Body of pancreas (tissue), 4 donors: ENCODE results near the gene SEMA4D. TPM values are rescaled to one million over a fixed set of nuclear protein-coding genes. Genes with fewer than 3 reads are reported as not detected.

ENCODE experiments used
- ATAC-seq: fragments of 150-250 bp; one replicate; pipeline ENCODE4 v1.9.1; 2016
- DNase-seq, 4 donors: peaks; one replicate each; pipeline ENCODE4 v3.0.0-alpha.2; 2019
- H3K27ac ChIP-seq, 4 donors: fragments of 200-600 bp; sonication (generic); 1 replicate in 3 of 4; 2 replicates in 1 of 4; pipeline versions ENCODE4 v1.5.1 to v1.6.1; 2016 to 2019; ENCODE audit warnings: mild to moderate bottlenecking in 1 of 4, mixed read lengths in 1 of 4, moderate library complexity in 1 of 4
- H3K27me3 ChIP-seq, 2 donors: fragments of 200-600 bp; sonication (generic); one replicate each; pipeline ENCODE4 v1.6.0; 2016; ENCODE audit warnings: mild to moderate bottlenecking in 1 of 2
- H3K36me3 ChIP-seq, 2 donors: fragments of 200-600 bp; sonication (generic); replicated peaks in 1 of 2; 2 replicates each; pipeline ENCODE4 v1.5.1; 2016; ENCODE audit warnings: low read depth in 2 of 2; ENCODE audit not compliant: insufficient read depth in 1 of 2
- H3K4me1 ChIP-seq: fragments of 200-600 bp; sonication (generic); one replicate; pipeline ENCODE4 v1.6.0; 2016
- H3K4me3 ChIP-seq, 2 donors: fragments of 200-600 bp; sonication (generic); 1 replicate in 1 of 2; 2 replicates in 1 of 2; pipeline ENCODE4 v1.5.1; 2016 to 2019
- H3K9me3 ChIP-seq, 3 donors: fragments of 200-600 bp; sonication (generic); 1 replicate in 2 of 3; 2 replicates in 1 of 3; pipeline ENCODE4 v1.5.1; 2016
- POLR2A ChIP-seq, 3 donors: fragments of 450-650 bp; IDR thresholded peaks; one replicate each; pipeline ENCODE4 v1.6.1; 2016; ENCODE audit warnings: antibody characterized with exemption in 3 of 3, mild to moderate bottlenecking in 2 of 3
- WGBS, 2 donors: methylation state at CpG; one replicate each; pipeline ENCODE4 v1.1.5; 2017; 5-methylcytosine and 5-hydroxymethylcytosine counted together
- intact Hi-C: fragments of 100-400 bp; cut with DNase I; formaldehyde crosslinking; loops from one replicate; pipeline ENCODE4 v1.15.1; 2023
- total RNA-seq, 2 donors: library from RNA; depleted of rRNA; stranded (reverse); fragments of >200 nt; gene quantifications; one replicate each; pipeline ENCODE4 v1.1.0, GENCODE V29; 2016
- TF ChIP-seq, protein P1 (sequence below), 7 experiments: fragments of 450-650 bp in 4 of 7; fragments of 200-600 bp in 3 of 7; sonication (generic) in 3 of 7; IDR thresholded peaks; one replicate each; pipeline ENCODE4 v1.5.1; 2016 to 2019; ENCODE audit warnings: antibody characterized with exemption in 7 of 7

The SEMA4D gene
- total RNA-seq, 2 donors from 2014 or later = 15.6 to 18.1 TPM

DNA sequence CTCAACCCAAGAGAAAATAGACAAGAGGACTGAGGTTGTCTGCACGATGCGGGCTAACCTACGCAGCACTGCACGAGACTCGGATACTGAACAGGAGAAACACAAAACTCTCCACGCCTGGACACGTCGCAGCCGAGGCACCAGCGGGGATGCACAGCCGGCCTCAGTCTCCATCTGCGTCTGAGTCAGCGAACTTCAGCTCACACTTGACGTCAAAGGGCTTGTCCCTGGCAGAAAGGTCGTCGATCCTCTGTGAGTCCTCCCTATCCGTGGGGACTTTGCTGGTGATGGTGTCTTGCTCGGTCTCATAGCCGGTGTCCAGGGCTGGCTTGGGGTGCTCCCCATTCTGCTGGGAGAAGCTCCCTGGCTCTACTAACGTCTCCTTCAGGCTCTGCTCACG lies 119.4 kb downstream of the SEMA4D start:
- H3K27ac ChIP-seq = no peak overlapping the region
- H3K36me3 ChIP-seq = no peaks in the 10 kb centered on the region
- intact Hi-C loops = no loop called here
- ATAC-seq (no peak), DNase-seq (no peak)
- H3K4me1 ChIP-seq = no peaks in the 10 kb centered on the region
- H3K4me3 ChIP-seq = no peak overlapping the region
- WGBS, 2 donors = 92 to 94% methylated on average over 21 of the region's 21 CpGs
- H3K9me3 ChIP-seq = no peaks in the 10 kb centered on the region
- no peaks in the 10 kb centered on the region for H3K27me3 ChIP-seq
- TF ChIP-seq POLR2A (IDR thresholded peaks at IDR 0.05) = no peak
- TF ChIP-seq, protein P1, sequence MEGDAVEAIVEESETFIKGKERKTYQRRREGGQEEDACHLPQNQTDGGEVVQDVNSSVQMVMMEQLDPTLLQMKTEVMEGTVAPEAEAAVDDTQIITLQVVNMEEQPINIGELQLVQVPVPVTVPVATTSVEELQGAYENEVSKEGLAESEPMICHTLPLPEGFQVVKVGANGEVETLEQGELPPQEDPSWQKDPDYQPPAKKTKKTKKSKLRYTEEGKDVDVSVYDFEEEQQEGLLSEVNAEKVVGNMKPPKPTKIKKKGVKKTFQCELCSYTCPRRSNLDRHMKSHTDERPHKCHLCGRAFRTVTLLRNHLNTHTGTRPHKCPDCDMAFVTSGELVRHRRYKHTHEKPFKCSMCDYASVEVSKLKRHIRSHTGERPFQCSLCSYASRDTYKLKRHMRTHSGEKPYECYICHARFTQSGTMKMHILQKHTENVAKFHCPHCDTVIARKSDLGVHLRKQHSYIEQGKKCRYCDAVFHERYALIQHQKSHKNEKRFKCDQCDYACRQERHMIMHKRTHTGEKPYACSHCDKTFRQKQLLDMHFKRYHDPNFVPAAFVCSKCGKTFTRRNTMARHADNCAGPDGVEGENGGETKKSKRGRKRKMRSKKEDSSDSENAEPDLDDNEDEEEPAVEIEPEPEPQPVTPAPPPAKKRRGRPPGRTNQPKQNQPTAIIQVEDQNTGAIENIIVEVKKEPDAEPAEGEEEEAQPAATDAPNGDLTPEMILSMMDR (IDR thresholded peaks at IDR 0.05) = no peak

- intact Hi-C loops = no loop called here
- TF ChIP-seq, protein P1 (IDR thresholded peaks at IDR 0.05) = no peak
- no peak for TF ChIP-seq POLR2A (IDR thresholded peaks at IDR 0.05)
- no peak for ATAC-seq
- WGBS, 2 donors = 90 to 92% methylated on average over 12 of the region's 12 CpGs
- Histone ChIP-seq H3K4me3 (no peak overlapping the region), H3K4me1 (no peaks in the 10 kb centered on the region), H3K27me3 (no peaks in the 10 kb centered on the region), H3K27ac (no peak overlapping the region), H3K36me3 (no peaks in the 10 kb centered on the region), H3K9me3 (no peaks in the 10 kb centered on the region)
- DNase-seq = no peak
Measured at GRCh38 chr9:89377411-89377810, 120.5 kb downstream of the SEMA4D start.

DNA sequence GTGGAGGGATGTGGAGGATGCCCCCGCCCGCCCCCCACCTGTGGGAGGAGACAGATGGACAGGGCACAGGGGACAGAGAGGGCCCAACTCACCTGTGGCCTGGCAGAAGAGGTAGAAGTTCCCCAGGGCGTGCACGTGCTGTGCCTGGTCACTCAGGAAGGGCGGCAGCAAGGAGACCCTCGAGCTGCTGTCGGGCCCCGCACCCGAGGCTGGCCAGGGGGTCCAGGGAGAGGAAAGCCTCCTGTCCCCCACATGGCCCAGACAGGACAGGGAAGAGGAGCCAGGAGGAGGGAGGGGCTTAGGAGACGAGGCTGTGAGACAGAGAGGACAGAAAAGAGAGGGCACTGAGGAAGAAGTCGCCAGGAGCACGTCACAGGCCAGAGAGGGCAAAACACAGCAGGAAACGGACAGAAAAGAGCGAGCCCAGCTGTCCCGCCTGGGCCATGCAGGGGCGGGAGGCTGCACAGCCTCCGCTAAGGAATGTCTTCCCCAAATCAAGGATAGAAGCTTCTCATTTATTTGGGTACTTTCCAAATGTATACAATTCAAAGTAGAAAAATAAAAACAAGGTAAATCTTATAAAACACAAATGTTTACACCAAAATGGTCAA lies 121.1 kb downstream of the SEMA4D start:
- H3K4me1 ChIP-seq = no peaks in the 10 kb centered on the region
- no peaks in the 10 kb centered on the region for H3K27me3 ChIP-seq
- ATAC-seq (no peak), DNase-seq (no peak)
- 88 to 91% methylated on average over 14 to 16 of the region's 17 CpGs for WGBS, 2 donors
- no peak for TF ChIP-seq POLR2A (IDR thresholded peaks at IDR 0.05)
- TF ChIP-seq, protein P1 (IDR thresholded peaks at IDR 0.05) = no peak
- H3K4me3 ChIP-seq = no peak overlapping the region
- H3K9me3 ChIP-seq = no peaks in the 10 kb centered on the region
- H3K36me3 ChIP-seq = no peaks in the 10 kb centered on the region
- H3K27ac ChIP-seq = no peak overlapping the region
- intact Hi-C loops = no loop called here

DNA sequence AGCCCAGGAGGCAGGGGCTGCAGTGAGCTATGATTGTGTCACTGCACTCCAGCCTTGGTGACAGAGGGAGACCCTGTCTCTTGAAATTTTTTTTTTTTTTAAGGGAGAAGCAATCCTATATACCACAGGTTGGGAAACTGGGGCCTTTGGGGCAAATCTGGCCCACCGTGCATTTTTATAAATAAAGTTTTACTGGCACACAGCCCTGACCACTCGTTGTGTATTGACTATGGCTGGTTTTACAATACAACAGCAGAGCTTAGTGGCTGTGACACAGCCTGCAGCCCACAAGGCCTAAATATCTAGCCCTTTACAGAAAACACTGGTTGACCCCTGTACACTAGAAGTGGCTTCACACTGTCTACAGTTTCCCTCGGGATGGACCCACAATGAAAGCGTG lies 121.6 kb downstream of the SEMA4D start:
- Histone ChIP-seq H3K4me3 (no peak overlapping the region), H3K4me1 (no peaks in the 10 kb centered on the region), H3K27ac (no peak overlapping the region), H3K27me3 (no peaks in the 10 kb centered on the region), H3K36me3 (no peaks in the 10 kb centered on the region), H3K9me3 (no peaks in the 10 kb centered on the region)
- ATAC-seq (no peak), DNase-seq (no peak)
- TF ChIP-seq POLR2A (IDR thresholded peaks at IDR 0.05) = no peak
- TF ChIP-seq, protein P1 (IDR thresholded peaks at IDR 0.05) = no peak
- 94% methylated on average over 4 of the region's 4 CpGs for WGBS, 2 donors
- intact Hi-C loops = no loop called here

DNA sequence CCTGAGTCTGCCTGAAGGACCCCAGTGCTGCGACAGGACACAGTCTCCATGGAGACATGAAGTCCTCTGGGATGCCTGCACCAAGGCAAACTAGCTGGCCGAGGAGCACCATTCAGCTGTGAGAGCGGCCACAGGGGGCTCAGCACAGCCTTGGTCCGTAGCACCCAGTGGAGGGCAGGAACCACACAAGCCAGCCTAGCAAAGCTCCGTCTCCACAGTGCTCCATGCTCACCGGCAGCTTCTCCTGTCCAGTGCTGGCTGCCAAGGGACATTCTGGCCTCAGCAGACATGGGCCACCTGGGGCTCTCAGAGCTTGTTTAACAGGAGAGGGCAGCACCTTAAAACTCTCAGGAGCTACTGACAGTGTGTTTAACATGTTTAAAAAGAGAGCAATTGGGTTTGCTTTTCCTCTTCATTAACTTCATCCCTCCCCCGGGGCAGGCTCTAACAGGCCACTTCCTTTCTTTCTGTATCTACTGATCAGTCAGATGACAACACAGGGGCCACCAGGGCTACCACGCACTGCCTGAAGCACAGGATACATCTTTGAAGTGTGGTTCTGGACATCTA lies 122.6 kb downstream of the SEMA4D start:
- H3K36me3 ChIP-seq = no peaks in the 10 kb centered on the region
- H3K9me3 ChIP-seq = no peaks in the 10 kb centered on the region
- H3K4me3 ChIP-seq = no peak overlapping the region
- ATAC-seq (no peak), DNase-seq (peak in 2 of 4 donors; percentile 36 to 41)
- 70 to 83% methylated on average over 3 to 8 of the region's 8 CpGs for WGBS, 2 donors
- TF ChIP-seq, protein P1 (IDR thresholded peaks at IDR 0.05) = no peak
- no peak for TF ChIP-seq POLR2A (IDR thresholded peaks at IDR 0.05)
- intact Hi-C loops = no loop called here
- H3K27me3 ChIP-seq = no peaks in the 10 kb centered on the region
- no peak overlapping the region for H3K27ac ChIP-seq
- H3K4me1 ChIP-seq = no peaks in the 10 kb centered on the region
